T-helper 9 cell (primary cell): ENCODE results near the gene RPL15.

Experiments
- DNase-seq: peaks from one replicate; pipeline ENCODE4 v3.0.0-alpha.2; 2020

Gene RPL15

DNA sequence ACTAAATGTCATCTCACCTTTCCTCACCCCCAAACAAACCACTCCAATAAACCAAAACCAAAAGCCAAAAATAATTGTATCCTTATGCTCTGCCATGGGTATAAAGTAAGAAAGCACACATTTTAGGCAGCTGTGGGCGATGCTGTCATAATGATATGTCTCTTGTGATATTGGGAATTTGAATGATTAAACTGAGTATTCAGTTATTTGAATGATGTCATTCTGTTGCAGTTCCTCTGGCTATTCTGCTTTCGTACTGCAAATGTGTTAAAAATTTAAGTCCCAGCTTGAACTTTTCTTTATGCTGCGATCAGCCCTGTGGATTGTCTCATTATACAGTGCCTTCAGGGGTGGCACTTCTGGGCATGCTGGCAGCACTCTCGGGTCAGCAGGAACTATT is 17.3 kb downstream of the RPL15 start:
- no peak for DNase-seq

- DNase-seq: no peak
These were observed 20.4 kb downstream of the RPL15 start for GRCh38 chr3:23937296-23937695.

- no peak for DNase-seq
These were observed 21.8 kb downstream of the RPL15 start for GRCh38 chr3:23938688-23939087.

GRCh38 chr3:23940775-23941174 is 23.8 kb downstream of the RPL15 start:
- DNase-seq: no peak

DNA sequence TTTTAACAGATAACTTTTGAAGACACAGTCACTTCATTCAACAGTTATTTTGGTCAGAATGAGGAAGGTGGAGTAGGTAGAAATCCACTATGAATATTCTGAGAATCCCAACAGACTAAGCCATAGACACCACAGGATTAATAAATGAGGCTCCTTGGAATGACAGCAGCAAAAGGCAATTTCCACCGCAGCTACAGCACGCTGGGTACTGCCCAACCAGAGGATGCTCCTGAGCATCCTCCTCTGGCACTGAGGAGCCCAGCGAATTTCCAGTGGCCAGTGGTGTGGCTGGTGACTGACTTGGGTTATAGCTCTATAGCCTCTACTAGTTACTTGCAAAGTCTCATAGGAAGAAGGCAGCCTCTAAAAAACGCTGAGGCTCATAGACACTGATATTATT is 24.5 kb downstream of the RPL15 start:
- no peak for DNase-seq

GRCh38 chr3:23942546-23942945 is 25.6 kb downstream of the RPL15 start:
- no peak for DNase-seq

- DNase-seq: no peak
These were observed 27.3 kb downstream of the RPL15 start for GRCh38 chr3:23944007-23944783.

DNA sequence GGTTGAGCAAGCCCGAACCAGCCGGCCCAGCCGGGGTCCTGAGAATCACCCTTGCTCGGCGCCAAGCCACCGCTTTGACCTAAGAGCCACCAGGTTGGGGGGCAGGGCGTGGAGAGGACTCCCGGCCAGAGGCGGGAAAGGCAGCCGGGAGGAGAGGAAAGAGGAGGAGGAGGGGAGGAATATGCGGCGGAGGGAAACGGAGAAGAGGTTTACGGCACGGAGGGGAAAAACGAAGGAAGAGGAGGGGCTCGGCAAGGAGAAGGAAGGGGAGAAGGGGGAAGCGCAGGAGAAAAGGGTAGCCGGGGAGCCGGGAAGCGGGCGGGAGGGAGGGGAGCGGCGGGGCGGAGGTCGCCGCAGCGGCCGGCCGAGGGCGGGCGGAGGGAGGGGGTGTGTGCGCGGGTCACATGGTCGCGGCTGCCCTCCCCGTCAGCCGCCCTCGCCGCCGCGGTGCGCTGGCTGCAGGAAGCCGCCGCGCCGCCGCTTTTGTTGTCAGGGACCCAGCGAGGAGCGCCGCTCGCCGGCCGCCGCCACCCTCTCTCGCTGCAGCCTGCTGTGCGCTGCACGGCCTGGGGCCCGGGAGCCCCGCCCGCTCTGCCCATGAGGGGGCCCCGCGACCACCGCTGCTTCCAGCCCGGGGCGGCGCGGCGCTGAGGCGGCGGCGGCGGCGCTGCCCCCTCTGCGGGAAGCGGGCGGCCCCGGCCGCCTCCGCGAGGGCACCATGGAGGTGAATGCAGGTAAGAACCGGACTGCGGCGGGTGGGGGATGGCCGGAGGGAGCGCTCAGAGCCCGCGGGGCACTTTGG is 28.1 kb downstream of the RPL15 start, which contains the start of gene NR1D2:
TSS of gene NR1D2 (plus strand) at position 426 of the 802 bp plus-strand sequence. CDS start at position 719, 293 bp downstream.
- DNase-seq: peak; percentile 80

DNA sequence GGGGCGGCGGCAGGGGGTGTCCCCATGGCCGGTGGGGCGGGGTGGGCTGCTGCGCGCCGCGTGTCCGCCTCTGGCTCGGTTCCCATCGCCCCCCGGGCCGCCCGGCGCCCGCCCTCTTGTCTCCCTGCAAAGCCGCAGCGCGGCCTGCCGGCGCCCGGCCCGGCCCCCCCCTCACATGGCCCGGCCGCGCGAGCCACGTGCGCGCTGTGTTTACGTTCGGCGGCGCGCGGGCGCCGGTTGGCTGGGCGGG is 28.7 kb downstream of the RPL15 start:
- DNase-seq: no peak

GRCh38 chr3:23945913-23946687 is 29.2 kb downstream of the RPL15 start:
- peak; percentile 98 for DNase-seq

GRCh38 chr3:23948761-23949160 is 31.8 kb downstream of the RPL15 start:
- no peak for DNase-seq

DNA sequence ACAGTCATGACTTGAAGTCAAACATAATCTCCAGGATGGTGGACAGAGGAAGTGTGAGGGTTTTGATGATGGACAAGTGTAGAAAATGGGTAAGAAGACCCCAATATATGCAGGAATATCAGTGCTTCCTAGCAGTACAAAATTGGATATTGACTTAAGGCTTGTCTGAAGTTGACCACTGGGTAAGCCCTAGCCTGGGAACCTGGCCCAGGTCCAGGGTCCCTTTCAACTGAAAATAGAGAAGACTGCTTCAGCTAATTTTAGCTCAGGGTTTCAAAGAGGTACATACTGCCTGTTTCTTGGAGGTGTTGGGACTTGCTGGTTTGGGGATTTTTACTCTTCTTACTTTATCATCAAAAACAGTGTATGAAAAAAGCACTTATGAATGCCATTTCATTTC is 32.9 kb downstream of the RPL15 start:
- DNase-seq: no peak

GRCh38 chr3:23950293-23950692 is 33.4 kb downstream of the RPL15 start:
- DNase-seq: no peak

DNA sequence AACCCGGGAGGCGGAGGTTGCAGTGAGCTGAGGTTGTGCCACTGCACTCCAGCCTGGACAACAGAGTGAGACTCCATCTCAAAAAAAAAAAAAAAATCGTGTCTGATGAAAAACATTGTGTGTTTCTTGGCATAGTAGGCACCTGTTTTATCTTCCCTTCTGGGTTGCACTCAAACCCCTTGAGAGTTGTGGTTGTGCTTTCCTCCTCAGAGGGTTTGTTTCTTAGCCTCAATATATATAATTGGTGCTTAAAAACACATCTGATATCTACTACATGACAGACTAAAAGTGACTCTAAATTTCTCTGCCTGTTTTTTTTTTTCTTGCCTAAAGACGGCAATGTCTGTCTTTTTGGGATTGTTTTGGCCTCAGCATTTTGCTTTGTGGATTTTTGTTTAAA is 35.7 kb downstream of the RPL15 start:
- DNase-seq: no peak

- no peak for DNase-seq
These were observed 36.6 kb downstream of the RPL15 start for GRCh38 chr3:23953523-23953922.

GRCh38 chr3:23954144-23954543 is 37.2 kb downstream of the RPL15 start:
- DNase-seq: no peak

DNA sequence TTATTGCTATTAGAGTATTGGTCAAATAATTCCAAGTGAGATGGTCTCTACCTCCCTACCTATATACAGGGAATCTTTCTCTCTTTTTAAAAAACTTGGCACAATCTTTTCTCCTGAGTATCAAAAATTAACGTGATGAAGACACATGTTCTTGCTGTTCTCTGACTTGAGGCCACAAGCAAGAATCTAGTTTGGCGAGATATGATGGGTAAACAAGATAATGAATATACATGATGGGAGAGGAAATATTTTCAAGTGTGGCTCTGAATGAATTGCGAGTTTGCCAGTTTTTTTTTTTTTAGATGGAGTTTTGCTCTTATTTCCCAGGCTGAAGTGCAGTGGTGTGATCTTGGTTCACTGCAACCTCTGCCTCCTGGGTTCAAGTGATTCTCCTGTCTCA is 39.8 kb downstream of the RPL15 start:
- no peak for DNase-seq

DNA sequence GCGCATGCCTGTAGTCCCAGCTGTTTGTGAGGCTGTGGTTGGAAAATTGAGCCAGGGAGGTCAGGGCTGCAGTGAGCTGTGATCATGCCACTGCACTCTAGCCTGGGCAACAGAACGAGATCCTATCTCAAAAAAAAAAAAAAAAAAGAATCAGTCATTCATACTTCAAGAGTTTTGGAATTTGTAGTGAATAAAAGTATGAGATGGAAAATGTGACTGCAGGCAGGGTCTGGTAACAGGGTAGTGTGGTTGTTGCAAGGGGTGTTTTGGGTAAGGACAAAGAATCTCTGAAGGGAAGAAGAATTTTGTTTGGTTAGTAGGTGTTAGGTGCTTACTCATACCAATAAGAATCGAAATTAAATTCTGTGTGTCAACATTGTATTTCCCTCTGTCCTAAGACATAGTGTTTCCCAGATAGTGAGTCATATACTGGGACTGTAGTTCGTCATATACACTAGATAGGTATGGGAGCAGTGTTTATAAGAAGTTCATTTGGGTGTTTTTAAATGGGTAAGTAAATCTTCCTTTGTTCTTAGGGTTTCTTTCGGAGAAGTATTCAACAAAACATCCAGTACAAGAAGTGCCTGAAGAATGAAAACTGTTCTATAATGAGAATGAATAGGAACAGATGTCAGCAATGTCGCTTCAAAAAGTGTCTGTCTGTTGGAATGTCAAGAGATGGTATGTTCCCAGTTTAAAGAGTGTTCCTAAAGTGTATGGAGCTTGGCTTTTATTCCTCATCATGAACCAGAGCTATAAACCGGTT is 42.4 kb downstream of the RPL15 start:
- DNase-seq: no peak

DNA sequence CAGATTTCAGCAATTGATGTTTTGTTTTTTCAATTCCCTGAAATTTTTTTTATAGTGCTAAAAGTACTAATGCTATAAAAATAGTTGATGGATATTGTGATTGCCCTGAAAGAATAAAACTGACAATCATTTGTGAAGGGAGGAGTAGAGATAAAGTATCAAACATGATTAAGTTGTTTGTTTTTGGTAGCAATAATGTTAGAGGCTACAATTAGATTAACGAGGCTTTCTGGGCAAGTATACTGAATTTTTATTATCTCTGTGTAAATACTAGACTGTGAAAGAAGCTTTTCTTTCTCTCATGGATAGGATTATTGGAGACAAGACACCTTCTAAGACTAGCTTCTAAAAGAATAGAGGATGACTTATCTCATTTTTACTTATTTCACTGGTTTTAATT is 43.7 kb downstream of the RPL15 start:
- no peak for DNase-seq

- DNase-seq: no peak
These were observed 44.1 kb downstream of the RPL15 start for GRCh38 chr3:23961066-23961465.

DNA sequence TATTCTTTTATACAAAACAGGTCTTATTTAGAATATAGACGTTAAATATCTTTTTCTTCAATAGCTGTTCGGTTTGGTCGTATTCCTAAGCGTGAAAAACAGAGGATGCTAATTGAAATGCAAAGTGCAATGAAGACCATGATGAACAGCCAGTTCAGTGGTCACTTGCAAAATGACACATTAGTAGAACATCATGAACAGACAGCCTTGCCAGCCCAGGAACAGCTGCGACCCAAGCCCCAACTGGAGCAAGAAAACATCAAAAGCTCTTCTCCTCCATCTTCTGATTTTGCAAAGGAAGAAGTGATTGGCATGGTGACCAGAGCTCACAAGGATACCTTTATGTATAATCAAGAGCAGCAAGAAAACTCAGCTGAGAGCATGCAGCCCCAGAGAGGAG is 45.0 kb downstream of the RPL15 start:
- DNase-seq: no peak

GRCh38 chr3:23964537-23965235 is 47.8 kb downstream of the RPL15 start:
- no peak for DNase-seq
